ENCODE data around the gene ATAD2B.
A peak's percentile ranks its signal among the peaks of the same experiment; 100 is the strongest.

Gene ATAD2B

DNA sequence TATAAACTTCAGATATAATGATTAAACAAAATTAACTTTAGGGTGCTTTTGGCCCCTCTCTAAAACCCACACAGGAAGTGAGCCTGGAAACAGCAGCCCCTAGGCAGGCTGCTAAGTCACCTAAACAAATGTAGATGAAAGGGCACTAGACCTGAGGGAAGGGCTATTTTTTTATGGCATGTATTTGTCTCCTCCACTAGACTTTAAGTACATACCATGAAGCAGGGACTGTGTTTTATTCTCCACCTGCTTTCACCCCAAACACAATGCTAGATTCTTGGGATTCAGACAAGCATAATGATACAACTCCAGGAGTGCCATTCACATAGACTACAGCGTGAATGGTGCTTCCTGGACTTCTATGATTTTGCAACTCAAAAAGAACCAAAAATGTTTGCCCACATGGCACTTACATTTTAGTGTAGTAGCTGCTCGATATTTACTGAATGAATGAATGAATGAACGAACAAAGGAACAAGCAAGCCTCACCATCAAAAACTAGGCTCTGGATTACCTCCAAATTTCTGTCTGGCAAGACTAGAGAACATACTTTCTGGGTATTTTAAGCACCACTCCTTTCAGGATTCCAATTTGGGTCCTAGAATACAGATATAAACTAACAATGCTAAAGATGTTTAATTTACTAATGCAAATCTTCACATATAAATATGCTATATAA, 10.1 kb downstream of the ATAD2B start:
- TF ChIP-seq POLR2A (IDR thresholded peaks at IDR 0.05; ENCODE audit: extremely low read depth, insufficient read length) (no peak), MYC (IDR thresholded peaks at IDR 0.05; ENCODE audit: low read depth, low read length) (no peak)
- TF ChIP-seq, protein P1, sequence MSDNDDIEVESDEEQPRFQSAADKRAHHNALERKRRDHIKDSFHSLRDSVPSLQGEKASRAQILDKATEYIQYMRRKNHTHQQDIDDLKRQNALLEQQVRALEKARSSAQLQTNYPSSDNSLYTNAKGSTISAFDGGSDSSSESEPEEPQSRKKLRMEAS (IDR thresholded peaks at IDR 0.05; ENCODE audit: low read depth, low read length) = no peak
- TF ChIP-seq, protein P2, sequence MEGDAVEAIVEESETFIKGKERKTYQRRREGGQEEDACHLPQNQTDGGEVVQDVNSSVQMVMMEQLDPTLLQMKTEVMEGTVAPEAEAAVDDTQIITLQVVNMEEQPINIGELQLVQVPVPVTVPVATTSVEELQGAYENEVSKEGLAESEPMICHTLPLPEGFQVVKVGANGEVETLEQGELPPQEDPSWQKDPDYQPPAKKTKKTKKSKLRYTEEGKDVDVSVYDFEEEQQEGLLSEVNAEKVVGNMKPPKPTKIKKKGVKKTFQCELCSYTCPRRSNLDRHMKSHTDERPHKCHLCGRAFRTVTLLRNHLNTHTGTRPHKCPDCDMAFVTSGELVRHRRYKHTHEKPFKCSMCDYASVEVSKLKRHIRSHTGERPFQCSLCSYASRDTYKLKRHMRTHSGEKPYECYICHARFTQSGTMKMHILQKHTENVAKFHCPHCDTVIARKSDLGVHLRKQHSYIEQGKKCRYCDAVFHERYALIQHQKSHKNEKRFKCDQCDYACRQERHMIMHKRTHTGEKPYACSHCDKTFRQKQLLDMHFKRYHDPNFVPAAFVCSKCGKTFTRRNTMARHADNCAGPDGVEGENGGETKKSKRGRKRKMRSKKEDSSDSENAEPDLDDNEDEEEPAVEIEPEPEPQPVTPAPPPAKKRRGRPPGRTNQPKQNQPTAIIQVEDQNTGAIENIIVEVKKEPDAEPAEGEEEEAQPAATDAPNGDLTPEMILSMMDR (IDR thresholded peaks at IDR 0.05; ENCODE audit: low read depth, low read length) = no peak
- DNase-seq (ENCODE audit: low read depth) = peak; percentile 67
- no peak overlapping the region for H3K4me3 ChIP-seq (ENCODE audit: low read depth, low read length)

DNA sequence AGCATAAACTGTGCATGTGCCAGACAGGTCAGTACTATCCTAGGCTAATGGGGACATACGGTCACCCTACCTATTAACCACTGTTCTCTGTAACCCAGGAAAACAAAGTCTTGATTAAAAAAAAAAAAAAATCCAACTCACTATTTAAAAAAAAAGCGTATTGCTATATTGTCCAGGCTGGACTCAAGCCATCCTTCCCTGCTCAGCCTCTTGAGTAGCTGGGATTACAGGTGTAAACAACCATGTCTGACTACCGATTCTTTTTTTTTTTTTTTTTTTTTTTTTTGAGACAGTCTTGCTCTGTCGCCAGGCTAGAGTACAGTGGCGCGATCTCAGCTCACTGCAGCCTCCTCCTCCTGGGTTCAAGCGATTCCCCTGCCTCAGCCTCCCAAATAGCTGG, 11.6 kb downstream of the ATAD2B start:
- no peak for DNase-seq (ENCODE audit: low read depth)
- H3K4me3 ChIP-seq (ENCODE audit: low read depth, low read length) = no peak overlapping the region

DNA sequence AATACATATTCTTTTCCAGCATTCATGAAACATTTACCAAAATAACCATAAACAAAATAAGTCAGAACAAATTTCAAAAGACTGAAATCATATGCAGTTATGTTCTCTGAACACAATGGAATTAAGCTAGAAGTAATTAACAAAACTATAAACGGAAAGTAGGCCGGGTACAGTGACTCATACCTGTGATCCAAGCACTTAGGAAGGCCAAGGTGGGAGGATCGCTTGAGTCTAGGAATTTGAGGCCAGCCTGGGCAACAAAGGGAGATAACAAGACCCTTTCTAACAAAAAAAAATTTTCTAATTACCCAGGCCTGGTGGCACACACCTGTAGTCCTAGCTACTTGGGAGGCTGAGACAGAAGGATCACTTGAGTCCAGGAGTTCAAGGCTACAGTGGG, 14.9 kb downstream of the ATAD2B start:
- DNase-seq (ENCODE audit: low read depth) = no peak
- no peak overlapping the region for H3K4me3 ChIP-seq (ENCODE audit: low read depth, low read length)
- TF ChIP-seq, protein P2 (IDR thresholded peaks at IDR 0.05; ENCODE audit: low read depth, low read length) = no peak
- TF ChIP-seq MYC (IDR thresholded peaks at IDR 0.05; ENCODE audit: low read depth, low read length) = no peak
- TF ChIP-seq, protein P1 (IDR thresholded peaks at IDR 0.05; ENCODE audit: low read depth, low read length) = no peak
- no peak for TF ChIP-seq POLR2A (IDR thresholded peaks at IDR 0.05; ENCODE audit: extremely low read depth, insufficient read length)

More for the DNA sequence above, 11.6 kb downstream of the ATAD2B start:
- TF ChIP-seq, protein P2 (IDR thresholded peaks at IDR 0.05; ENCODE audit: low read depth, low read length) = no peak
- no peak for TF ChIP-seq POLR2A (IDR thresholded peaks at IDR 0.05; ENCODE audit: extremely low read depth, insufficient read length)
- TF ChIP-seq, protein P1 (IDR thresholded peaks at IDR 0.05; ENCODE audit: low read depth, low read length) = no peak
- no peak for TF ChIP-seq MYC (IDR thresholded peaks at IDR 0.05; ENCODE audit: low read depth, low read length)

DNA sequence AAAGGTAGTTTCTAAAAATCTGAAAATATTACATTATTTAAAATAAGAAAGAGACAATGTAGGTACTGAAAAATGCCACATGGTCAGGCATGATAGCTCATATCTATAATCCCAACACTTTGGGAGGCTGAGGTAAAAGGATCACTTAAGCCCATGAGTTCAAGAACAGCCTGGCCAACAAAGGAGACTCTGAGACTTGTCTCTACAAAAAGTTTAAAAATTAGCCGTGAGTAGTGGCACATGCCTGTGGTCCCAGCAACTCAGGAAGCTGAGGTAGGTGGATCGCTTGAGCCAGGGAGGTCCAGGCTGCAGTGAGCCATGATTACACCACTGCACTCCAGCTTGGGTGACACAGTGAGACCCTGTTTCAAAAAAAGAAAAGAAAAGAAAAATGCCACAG, 21.8 kb downstream of the ATAD2B start:
- no peak overlapping the region for H3K4me3 ChIP-seq (ENCODE audit: low read depth, low read length)
- TF ChIP-seq, protein P2 (IDR thresholded peaks at IDR 0.05; ENCODE audit: low read depth, low read length) = no peak
- TF ChIP-seq POLR2A (IDR thresholded peaks at IDR 0.05; ENCODE audit: extremely low read depth, insufficient read length) (no peak), MYC (IDR thresholded peaks at IDR 0.05; ENCODE audit: low read depth, low read length) (no peak)
- TF ChIP-seq, protein P1 (IDR thresholded peaks at IDR 0.05; ENCODE audit: low read depth, low read length) = no peak
- DNase-seq (ENCODE audit: low read depth) = peak; percentile 31

DNA sequence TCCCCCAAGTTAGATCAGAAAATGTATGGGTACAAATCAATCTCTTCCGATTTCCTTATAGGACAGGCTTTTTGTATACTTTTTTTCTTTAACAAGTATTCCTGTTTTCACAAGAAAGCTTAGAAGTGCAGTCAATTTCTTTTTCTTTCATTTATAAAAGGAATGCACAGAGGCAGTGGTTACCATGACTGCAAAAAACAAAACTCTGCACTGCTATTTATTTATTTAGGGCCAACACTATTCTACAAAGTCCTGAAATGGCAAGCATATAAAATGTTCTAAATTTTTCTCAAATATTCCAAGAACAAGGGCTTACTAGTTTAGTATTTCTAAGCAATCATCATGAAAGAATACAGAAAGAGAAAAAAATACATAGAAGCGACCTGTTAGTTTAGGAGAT, 22.2 kb downstream of the ATAD2B start:
- DNase-seq (ENCODE audit: low read depth) = no peak
- TF ChIP-seq, protein P1 (IDR thresholded peaks at IDR 0.05; ENCODE audit: low read depth, low read length) = no peak
- TF ChIP-seq, protein P2 (IDR thresholded peaks at IDR 0.05; ENCODE audit: low read depth, low read length) = no peak
- TF ChIP-seq MYC (IDR thresholded peaks at IDR 0.05; ENCODE audit: low read depth, low read length) = no peak
- TF ChIP-seq POLR2A (IDR thresholded peaks at IDR 0.05; ENCODE audit: extremely low read depth, insufficient read length) = no peak

More for the DNA sequence above, 22.2 kb downstream of the ATAD2B start:
- no peak overlapping the region for H3K4me3 ChIP-seq (ENCODE audit: low read depth, low read length)

Measured in NB4 (cell line).